ENCODE measurements around the gene BARHL2.

BARHL2 gene

DNA sequence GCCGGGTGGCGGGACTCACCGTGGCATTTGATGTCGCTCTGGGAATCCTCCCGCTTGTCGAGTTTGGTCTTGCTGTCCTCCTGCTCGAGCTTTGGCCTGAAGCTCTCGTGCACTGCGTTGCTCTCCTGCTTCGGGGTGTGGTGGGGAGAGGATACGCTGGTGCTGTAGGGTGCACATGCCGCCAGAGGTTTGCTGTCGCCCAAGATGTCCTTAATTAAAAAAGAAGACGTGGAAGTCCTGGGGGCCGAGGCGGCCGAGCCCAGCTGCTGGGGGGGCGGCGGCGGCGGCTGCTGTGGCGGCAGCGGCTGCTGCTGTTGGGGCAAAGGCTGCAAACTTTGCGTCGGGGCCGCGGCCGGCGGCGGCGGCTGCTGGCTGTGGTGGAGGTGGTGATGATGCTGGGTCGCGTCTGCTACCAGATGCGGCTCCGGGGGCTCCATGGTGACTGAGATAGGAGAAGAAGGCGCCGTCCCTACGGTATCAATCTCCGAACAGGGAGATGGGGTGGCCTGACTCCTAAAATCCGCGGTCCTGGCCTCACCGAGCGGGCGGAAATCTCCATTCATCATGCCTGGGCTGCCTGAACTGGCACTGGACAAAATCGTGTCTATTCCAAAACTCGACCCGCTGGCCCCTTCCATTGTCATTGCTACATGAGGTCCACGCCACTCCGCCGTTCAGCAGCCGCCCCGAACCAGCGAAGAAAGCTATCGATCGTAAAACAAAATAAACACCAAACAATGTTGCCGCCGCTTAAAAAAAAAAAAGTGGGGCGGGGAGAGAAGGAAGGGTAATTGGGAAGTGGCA, at the start of gene BARHL2:
BARHL2 (minus strand) TSS at position 751 of the 804 bp plus-strand sequence; CDS start at position 644, 107 bp downstream.
- DNase-seq (ENCODE audit: insufficient read length, low spot score) (no peak), FAIRE-seq (no peak)

DNA sequence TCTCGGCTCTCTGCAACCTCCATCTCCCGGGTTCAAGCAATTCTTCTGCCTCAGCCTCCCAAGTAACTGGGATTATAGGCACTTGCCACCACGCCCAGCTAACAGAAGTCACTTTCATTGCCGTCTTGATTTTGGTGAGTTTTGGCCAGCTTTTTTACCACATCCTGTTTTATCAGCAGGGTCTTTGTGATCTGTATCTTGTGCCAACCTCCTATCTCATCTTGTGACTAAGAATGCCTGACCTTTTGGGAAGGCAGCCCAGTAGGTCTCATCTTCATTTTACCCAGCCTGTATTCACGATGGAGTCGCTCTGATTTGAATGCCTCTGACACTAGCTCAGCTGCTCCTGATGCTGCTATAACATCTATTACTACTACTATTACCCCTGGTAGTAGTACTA, 46.8 kb upstream of the BARHL2 start:
- DNase-seq (ENCODE audit: insufficient read length, low spot score) (no peak), FAIRE-seq (no peak)

GRCh38 chr1:90763506-90763905, 46.4 kb upstream of the BARHL2 start:
- DNase-seq (ENCODE audit: insufficient read length, low spot score) (no peak), FAIRE-seq (no peak)

DNA sequence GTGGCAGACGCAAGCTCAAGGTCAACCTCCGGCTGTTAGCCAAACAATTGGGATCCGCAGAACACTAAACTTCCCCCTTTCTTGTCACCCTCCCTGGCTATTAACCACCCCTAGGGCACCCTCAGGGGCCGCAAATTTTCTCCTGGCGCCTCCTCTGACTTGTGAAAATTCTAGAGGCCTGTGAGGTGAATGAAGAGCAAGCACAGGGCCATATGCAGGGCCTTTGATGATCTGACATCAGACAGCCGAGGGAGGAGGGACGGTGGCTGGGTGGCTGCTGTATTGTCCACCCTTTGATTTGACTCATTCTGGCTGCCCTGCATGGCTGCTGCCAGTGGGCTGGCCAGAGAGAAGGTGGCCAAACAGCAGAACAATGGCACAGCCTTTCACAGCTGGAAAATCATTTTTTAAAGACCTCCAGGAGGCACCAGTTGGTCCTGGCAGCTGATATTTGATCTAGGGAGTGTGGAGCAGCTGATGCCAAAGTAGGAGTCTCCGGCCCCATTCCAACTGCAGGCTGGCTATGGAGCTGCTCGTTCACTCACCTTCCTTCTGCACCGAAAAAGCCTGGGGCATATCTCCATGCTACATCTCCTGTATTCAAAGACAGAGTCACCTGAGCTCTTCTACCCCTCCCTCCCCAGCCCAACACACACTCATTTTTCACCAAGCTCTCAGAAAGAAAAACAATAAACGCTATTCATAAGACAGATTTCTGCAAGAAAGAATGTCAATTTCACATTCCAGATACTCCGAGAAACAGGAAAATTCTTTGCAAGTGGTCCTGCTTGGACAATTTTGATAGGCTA, 44.9 kb upstream of the BARHL2 start:
- DNase-seq (ENCODE audit: insufficient read length, low spot score) = no peak
- no peak for FAIRE-seq

- DNase-seq (ENCODE audit: insufficient read length, low spot score) (no peak), FAIRE-seq (no peak)
Observed at GRCh38 chr1:90761156-90761555, 44.1 kb upstream of the BARHL2 start.

GRCh38 chr1:90753556-90753955, 36.5 kb upstream of the BARHL2 start:
- FAIRE-seq (no peak), DNase-seq (ENCODE audit: insufficient read length, low spot score) (no peak)

DNA sequence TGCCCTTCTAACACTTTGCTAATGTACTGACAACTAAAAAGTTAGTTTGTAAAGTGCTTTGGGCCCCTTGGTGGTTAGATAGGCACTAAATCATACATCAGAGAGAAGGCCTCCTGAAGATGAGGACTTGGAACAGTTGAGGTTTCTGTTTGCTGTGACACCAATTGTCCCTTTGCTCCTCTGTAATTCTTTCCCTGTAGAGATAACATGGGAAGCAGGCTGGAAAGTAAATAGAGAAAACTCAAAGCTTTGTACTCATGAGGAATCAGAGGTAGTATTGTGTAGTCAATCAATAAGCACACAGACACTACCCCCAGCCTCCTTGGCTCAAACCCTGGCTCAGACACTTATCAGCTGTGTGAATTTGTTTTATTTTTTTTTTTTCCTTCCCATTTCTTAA, 31.6 kb upstream of the BARHL2 start:
- FAIRE-seq = no peak
- no peak for DNase-seq (ENCODE audit: insufficient read length, low spot score)

GRCh38 chr1:90746857-90747256, 29.8 kb upstream of the BARHL2 start:
- DNase-seq (ENCODE audit: insufficient read length, low spot score) (no peak), FAIRE-seq (no peak)

- DNase-seq (ENCODE audit: insufficient read length, low spot score) = no peak
- no peak for FAIRE-seq
Observed at GRCh38 chr1:90745972-90746371, 28.9 kb upstream of the BARHL2 start.

DNA sequence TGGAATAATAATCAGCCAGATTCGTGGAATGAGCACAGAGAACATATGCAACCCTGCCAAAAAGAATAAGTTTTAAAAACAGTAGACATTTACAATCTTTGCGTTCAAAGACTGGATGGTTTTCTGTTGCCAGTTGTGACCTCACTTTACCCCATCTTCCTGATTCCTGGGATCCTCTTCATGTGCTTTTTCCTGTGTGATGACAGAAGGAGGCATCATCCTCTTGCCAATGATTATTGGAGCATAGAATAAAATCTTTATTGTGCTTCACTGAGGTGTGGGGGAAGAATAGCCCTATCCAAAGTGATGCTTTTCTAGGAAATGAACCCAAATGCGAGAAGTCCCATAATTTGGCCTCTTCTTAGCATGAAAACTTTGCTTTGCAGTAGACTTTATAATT, 15.0 kb upstream of the BARHL2 start:
- FAIRE-seq (no peak), DNase-seq (ENCODE audit: insufficient read length, low spot score) (no peak)

DNA sequence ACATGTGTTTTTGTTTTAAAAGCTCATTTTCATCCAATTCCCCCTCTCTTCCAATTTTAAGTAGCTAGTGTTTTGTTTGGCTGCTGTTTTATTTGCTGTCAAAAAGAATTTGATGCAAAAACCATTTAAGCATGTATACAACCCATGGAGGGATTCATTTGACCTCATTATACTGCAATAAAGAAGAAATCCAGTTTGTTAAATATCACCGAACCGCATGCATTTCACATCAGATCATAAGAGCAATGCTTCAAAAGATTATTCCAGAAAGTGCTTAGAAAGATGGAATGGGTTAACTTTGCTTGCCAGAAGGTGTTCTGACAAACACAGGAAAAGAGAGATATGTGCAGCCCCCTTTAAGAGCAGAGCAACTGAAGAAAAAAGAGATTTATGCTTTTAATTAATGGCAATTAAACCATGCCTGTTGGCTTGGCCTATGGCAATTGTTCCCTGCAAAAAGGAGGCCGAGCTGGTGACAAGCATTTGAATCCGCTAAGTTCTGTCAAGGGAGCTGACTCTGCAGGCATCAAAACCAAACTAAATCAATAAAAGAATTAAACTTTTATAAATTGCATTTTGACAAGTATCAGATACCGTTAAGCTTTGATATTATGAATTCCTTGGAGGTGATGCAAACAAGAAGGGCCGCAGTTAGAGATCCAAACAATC, 14.4 kb upstream of the BARHL2 start:
- DNase-seq (ENCODE audit: insufficient read length, low spot score) = no peak
- FAIRE-seq = no peak

- no peak for DNase-seq (ENCODE audit: insufficient read length, low spot score)
- no peak for FAIRE-seq
Observed at GRCh38 chr1:90730243-90731022, 13.3 kb upstream of the BARHL2 start.

DNA sequence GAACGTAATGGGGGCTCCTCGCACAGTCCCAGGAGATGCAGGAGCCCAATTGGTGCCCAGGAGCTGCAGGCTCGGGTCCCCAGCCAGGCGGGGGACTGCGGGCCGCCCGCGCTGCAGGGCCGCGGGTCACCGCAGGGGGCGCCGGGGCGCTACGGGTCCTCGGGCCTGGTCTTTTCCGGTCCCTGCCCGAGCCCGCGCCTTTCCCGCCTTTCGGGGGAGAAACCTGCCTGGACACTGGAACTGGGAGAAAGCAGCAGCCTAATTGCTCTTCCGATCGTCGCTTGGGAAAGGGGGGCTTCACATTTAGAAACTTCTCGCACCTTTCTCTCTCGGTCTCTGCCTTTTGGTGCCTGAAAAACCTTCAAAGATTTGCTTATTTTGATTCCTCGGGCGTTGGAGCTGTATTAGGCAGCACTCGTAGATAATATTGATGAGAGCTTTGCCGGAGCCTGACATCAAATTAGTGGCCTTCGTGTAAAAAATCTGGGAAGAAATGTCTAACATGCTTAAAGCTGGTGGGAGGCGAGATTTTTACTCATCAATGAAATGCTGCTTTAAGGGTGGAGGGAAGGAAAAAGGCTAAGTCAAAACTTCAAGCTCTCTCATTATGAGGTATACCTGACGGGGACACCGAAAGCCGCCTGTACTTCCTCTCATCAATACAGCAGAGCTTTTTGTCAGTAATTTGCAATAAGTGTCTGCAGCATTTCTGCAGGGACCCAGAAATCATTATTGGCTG, 12.6 kb upstream of the BARHL2 start:
- DNase-seq (ENCODE audit: insufficient read length, low spot score) (no peak), FAIRE-seq (no peak)

DNA sequence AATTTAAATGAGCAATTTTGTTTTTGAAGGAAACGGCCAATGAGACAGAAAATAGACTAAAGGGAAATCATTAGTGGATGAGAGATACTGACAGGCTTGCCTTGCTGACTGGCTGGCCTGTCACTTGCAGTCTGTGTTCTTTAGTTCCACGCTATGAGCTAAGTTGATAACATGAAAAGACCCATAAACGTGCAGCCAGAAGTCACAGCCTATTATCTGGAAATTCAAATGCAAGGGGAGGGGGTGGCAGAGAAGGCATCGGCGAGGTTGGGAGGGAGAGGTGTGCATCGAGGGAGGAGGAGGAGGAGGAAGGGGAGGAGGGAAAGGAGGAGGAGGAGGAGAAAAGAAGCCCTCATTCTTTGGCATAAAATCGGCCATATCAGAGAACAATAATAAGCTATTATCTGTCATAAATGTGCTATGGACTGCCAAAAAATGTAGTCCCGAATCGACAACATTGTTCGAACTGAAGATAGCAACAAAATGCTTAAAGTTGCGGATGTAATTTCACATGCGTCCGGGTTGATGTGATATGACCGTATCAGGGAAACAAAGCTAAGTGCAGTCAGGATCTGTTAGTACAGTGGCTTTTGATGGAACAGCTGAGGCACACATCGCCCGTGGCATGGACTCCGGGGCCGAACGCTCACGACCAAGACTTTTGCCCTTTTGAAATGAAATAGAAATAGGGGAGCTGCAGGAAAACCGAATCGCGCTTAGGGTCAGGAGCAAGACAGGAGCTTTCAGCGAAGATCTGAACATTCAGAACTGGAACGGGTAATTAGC, 11.6 kb upstream of the BARHL2 start:
- FAIRE-seq (peak; percentile 28), DNase-seq (ENCODE audit: insufficient read length, low spot score) (no peak)

DNA sequence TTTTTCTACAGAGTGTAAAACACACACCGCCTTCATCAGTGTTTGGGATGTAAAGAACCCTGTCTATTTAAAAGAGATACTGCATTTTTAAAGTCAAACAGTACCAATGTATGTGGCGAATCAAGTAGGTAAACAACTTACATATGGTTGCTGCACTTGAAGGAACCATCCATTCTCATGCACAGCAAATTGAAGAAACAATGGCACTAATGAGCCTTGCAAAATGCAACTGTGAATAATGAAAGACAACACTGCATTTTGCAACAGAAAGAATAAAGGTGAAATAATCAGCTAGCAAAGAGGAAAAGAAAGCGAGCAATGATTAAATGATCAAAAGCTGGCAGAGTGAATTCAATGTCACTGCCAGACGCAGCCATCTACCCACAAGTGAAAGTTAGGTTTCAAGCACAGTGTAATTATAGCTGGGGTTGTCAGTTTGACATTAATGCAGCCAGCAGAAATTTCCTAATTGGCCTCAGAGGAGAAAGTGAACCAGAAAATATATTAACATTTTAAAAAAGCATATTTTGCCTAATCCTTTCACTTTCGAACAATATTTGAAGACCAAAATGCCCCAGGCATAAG, 10.9 kb upstream of the BARHL2 start:
- no peak for FAIRE-seq
- DNase-seq (ENCODE audit: insufficient read length, low spot score) = no peak

- DNase-seq (ENCODE audit: insufficient read length, low spot score) (no peak), FAIRE-seq (no peak)
Observed at GRCh38 chr1:90726986-90727480, 9.9 kb upstream of the BARHL2 start.

DNA sequence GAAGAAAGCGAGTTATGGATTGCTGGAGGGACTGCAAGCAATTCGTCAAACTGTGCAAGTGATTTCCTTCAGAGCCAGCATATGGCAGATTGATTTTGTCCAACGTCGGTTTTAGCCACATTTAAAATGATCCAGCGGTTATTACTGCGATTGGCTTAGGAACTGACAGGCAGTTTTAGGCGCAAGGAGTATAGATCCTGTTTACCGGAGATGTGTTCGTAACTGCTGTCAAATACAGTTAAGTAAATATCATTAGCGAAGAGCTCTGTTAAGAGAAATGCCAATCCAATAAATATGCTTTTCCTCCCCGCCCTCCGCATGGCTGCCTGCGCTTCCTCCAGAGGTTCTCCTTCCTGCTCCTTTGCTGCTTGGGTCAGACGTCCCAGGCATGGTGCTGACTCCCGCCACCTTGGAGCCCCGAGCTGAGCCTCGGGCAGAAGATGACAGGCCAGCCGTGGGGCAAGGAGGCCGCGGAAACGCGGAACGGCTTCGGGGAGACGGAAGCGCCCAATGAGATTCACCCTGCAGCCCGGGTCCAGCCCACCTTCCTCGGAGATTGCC, 9.4 kb upstream of the BARHL2 start:
- DNase-seq (ENCODE audit: insufficient read length, low spot score) = no peak
- no peak for FAIRE-seq

DNA sequence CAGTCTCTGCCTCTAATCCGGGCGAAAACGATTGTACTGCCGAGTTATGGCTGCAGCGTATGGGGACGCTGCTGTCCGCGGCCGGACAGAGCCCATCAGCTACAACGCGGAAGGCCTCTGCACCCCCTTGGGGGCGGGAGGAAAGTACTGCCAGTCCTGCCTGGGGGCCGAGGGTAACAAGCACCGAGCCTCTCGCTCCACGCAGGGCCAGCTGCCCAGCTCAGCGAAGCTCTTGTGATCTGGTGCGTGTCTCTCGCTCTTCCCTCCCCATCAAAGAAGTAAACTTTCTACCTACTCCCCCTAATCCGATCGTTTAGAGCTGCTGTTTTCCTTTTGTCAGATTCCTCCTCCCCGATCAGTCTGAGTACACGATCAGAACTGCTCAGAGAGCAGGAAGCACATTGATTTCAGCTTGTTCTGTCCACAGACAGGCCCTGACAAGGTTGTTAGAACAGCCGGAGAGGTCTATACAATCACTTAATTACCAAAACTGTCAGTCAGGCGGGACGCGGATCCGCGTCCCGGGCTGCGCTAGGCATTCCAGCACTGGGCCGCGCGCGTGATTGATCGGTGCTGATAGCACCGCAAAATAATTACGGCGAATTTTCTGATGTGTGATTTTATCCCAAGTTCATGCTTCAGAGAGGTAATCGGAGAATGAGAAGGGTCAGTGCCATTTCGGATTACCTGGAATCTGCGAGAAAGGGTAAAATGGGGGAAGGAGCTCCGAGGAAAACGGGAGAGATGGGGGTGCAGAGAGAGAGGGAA, 8.7 kb upstream of the BARHL2 start:
- no peak for FAIRE-seq

More for the DNA sequence above, 8.7 kb upstream of the BARHL2 start:
- no peak for DNase-seq (ENCODE audit: insufficient read length, low spot score)
